ENCODE data around the gene PRUNE2.

DNA sequence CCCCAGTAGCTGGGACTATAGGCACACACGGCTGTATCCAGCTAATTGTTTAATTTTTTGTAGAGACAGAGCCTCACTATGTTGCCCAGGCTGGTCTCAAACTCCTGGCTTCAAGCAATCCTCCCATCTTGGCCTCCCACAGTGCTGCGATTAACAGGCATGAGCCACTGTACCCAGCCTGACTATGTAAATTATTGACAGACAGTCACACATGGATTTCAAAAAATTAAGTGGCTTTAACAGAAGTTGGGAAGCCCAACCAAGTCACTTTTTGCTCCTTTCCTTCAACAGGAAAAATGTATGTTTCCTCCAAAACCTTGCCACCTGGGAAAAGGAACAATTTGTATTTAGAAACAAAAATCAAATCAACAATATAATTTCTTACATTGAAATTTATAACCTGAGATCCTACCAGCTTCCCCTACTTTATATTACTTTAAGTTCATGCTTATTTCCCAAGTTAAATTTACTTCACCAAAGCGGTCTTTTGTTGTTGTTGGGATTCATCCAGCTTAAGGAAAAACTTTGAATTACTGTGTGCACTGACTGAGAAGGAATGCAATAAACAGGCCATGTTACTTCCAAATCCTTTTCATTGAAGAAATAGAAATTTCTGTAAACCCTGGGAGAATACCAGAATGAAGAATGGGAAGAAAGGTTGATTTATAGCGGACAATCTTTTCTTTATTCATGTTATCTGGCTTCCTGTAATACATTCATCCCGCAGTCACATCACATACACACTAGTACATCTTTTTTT lies 133.0 kb downstream of the PRUNE2 start:
- TF ChIP-seq, protein P1, sequence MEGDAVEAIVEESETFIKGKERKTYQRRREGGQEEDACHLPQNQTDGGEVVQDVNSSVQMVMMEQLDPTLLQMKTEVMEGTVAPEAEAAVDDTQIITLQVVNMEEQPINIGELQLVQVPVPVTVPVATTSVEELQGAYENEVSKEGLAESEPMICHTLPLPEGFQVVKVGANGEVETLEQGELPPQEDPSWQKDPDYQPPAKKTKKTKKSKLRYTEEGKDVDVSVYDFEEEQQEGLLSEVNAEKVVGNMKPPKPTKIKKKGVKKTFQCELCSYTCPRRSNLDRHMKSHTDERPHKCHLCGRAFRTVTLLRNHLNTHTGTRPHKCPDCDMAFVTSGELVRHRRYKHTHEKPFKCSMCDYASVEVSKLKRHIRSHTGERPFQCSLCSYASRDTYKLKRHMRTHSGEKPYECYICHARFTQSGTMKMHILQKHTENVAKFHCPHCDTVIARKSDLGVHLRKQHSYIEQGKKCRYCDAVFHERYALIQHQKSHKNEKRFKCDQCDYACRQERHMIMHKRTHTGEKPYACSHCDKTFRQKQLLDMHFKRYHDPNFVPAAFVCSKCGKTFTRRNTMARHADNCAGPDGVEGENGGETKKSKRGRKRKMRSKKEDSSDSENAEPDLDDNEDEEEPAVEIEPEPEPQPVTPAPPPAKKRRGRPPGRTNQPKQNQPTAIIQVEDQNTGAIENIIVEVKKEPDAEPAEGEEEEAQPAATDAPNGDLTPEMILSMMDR (optimal IDR thresholded peaks at IDR 0.05 in 1 of 3, IDR thresholded peaks at IDR 0.05 in 1 of 3, conservative IDR thresholded peaks at IDR 0.05 in 1 of 3; ENCODE audit: extremely low read depth in 1 of 3, insufficient read depth in 2 of 3, low read length in 3 of 3) = no peak
- TF ChIP-seq EZH2 (IDR thresholded peaks at IDR 0.05; ENCODE audit: low read length) = no peak

Measured in keratinocyte (primary cell).